Erythroblast (primary cell): ENCODE results near the gene NPY4R2.
"Not testable (repeated sequence)": the region's sequence is repeated elsewhere in the genome, so short reads cannot be mapped to it uniquely, and the experiment has no call there.

Experiments used
- GATA1 ChIP-seq: IDR thresholded peaks from 2 replicates; pipeline ENCODE4 v1.6.1; 2011; ENCODE audit warnings: low read depth, mild to moderate bottlenecking, control low read depth, low read length, moderate library complexity
- POLR2A ChIP-seq: IDR thresholded peaks from 2 replicates; pipeline ENCODE4 v1.6.1; 2011; ENCODE audit warnings: mild to moderate bottlenecking, low read length

DNA sequence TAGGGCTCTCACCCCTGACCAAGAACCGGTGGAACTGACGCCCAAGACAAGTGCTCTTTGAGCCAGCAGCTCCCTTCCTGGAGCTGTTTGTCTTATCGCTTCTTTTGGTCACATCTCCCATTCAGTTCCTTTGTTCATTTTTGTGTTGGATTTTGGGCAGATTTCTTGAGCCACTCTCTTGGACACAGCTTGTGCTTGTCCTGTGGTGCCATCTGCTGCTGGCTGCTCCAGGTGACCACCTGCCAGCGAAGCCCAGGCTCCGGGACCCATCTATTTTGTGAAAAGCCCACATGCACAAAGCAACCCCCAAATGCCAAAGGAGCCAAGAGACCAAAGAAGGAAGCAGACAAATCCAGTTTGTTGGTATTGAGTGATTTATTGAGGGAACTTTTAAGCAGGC is 6.2 kb downstream of the NPY4R2 start:
- TF ChIP-seq POLR2A, GATA1: not testable (repeated sequence)
